GM21825 (cell line): ENCODE measurements around the gene PRDM16.

Experiments used
- ATAC-seq: cut with Tn5 transposase; IDR thresholded peaks from one replicate; pipeline ENCODE4 v1.9.1; 2021; ENCODE audit warnings: mild to moderate bottlenecking, moderate library complexity; ENCODE audit not compliant: unreplicated experiment

The PRDM16 gene

DNA sequence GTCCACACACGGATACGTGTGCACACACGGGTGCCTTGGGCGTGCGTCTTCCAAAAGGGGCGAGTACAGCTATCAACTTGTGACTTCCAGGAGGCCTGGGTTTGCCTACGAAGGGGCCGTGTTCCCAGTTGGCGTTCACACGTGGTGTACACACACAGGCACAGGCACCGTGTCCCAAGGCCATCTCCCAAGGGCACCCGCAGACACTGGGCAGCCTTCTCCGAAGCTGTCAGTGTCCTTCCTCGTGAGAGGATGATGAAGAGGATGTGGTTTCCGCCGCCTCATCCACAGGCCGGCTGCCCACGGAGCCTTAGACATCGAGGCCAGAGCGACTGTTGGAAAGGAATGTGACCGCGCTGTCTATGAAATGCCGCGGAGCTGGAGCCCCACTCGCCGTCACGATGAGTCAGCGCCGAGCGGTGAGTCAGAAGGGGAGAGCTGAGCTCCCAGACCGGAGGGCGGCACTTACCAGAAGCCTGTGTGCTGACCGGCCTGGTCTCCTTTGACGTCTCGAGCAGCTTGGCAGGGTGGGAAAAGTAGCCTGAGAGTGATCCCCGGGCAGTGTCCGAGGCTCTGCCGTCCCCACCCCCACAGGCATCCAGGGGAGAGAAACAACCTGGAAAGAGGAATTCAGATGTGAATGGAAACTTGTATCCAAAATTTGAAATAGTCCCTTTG is 244.0 kb downstream of the PRDM16 start:
- no peak for ATAC-seq

GRCh38 chr1:3313576-3313950 is 244.6 kb downstream of the PRDM16 start:
- no peak for ATAC-seq

- no peak for ATAC-seq
Measured at GRCh38 chr1:3314491-3315381, 245.7 kb downstream of the PRDM16 start.

- ATAC-seq, result no peak
Measured at GRCh38 chr1:3315399-3316339, 246.7 kb downstream of the PRDM16 start.

- no peak for ATAC-seq
Measured at GRCh38 chr1:3316340-3316943, 247.4 kb downstream of the PRDM16 start.

GRCh38 chr1:3317456-3317855 is 248.5 kb downstream of the PRDM16 start:
- ATAC-seq, result no peak

- no peak for ATAC-seq
Measured at GRCh38 chr1:3318329-3318728, 249.3 kb downstream of the PRDM16 start.

GRCh38 chr1:3319874-3320245 is 250.9 kb downstream of the PRDM16 start:
- ATAC-seq, result no peak

- ATAC-seq, result no peak
Measured at GRCh38 chr1:3320246-3321152, 251.5 kb downstream of the PRDM16 start.

DNA sequence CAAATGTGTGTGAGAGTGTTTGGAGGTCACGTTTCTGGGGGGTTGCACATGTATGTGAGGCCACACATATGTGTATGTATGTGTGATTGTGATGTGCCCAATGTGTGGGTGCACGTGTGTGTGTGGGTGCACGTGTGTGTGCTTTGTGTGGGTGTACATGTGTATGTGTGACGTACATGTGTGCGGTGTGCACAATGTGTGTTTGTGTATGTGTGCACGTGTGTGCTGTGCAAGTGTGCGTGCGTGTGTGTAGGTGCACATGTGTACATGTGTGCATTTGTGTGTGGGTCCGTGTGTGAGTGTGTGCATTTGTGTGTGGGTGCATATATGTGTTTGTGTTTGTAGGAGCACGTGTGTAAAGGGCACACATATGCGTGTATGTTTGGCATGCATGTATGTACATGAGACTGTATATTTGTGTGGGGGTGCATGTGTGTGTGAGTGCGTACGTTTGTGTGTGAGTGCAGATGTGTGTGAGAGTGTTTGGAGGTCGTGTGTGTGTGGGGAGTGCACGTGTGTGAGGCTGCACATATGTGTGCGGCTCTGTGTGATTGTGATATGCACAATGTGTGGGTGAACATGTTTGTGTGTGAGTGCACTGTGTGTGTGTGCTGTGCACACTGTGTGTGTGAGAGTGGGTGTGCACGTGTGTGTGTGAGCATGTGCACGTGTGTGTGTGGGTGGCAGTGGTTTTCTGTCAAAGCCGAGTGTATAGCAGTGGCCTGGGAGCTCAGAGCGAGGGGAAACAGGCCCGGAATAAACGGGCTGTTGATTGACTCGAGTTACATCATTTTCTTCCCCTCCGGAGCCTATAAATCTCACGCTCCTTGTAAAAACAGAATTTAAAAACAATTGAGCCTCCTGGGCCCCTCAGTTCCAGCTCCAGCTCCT is 252.8 kb downstream of the PRDM16 start:
- no peak for ATAC-seq

- ATAC-seq, result no peak
Measured at GRCh38 chr1:3322450-3323020, 253.5 kb downstream of the PRDM16 start.

GRCh38 chr1:3323021-3323795 is 254.2 kb downstream of the PRDM16 start:
- no peak for ATAC-seq

- no peak for ATAC-seq
Measured at GRCh38 chr1:3323796-3324703, 255.0 kb downstream of the PRDM16 start.

GRCh38 chr1:3324704-3325535 is 255.9 kb downstream of the PRDM16 start:
- no peak for ATAC-seq

DNA sequence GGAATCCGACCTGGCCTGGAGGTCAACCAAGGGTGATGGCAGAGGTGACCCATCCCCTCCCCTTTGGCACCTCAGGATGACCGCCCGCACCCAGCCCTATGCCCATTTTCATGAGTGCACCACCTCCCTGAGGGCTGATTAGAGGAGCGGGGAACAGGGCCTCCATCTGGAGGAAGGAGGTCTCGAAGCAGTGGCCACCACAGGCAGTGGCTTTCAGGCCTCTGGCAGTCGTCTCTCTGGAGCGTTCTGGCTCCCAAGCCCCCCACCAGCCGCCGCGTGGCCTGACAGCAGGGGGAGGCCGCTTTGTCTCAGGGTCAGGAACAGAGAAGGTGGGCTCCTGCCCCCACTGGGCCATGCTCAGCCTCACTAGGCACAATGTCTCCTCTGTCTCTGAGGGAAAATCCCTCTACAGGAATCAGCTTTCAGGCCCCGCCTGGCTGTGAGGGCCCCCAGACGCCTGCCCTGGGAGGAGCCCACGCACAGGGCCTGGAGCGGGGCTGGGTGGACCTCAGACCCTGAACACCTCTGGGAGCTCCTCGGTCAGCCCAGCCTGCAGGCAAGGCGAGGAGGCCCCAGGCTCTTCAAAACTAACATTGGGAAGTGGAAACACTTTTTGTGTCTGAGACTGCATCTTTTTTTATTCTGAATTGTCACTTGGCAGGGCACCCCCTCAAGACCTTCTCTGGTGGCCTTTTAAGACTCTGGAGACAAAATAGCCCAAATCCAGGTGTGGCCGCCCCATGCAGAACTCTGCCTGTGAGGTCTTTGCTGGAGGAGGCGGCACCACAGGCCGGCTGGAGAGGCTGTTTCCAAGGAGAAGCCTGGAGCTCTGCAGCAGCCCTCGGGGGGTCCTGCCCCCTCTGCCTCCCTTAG is 257.7 kb downstream of the PRDM16 start:
- ATAC-seq, result no peak
